GM13977 (cell line): ENCODE measurements around the gene MAPK10.
A peak's percentile ranks its signal among the peaks of the same experiment; 100 is the strongest.

ENCODE experiments used
- DNase-seq: peaks from one replicate; pipeline ENCODE4 v3.0.0; 2012; ENCODE audit warnings: low spot score
- CTCF ChIP-seq: IDR thresholded peaks from 2 replicates; pipeline ENCODE4 v1.5.1; 2012; ENCODE audit warnings: mild to moderate bottlenecking, control low read depth; ENCODE audit not compliant: insufficient read depth; ENCODE audit errors: extremely low read depth, missing control alignments
- in situ Hi-C: fragments of 300-500 bp; cut with MboI; formaldehyde crosslinking; loops from one replicate; pipeline ENCODE4 v1.12.0; 2022; ENCODE audit warnings: low sequenced_read_pairs, low pct_unique_long_range_greater_than_20kb, mixed read lengths, inconsistent platforms; ENCODE audit not compliant: unreplicated experiment

Gene MAPK10

GRCh38 chr4:86043755-86044592 lies 315.9 kb downstream of the MAPK10 start:
- in situ Hi-C loops: no loop called here
- peak; percentile 73 for TF ChIP-seq CTCF
- no peak for DNase-seq

GRCh38 chr4:86038037-86038436 lies 321.8 kb downstream of the MAPK10 start:
- no peak for DNase-seq
- in situ Hi-C loops: no loop called here
- TF ChIP-seq CTCF: no peak

- no peak for DNase-seq
- TF ChIP-seq CTCF: no peak
- in situ Hi-C loops: no loop called here
Observed at GRCh38 chr4:86036736-86037135, 323.1 kb downstream of the MAPK10 start.

- no peak for TF ChIP-seq CTCF
- in situ Hi-C loops: no loop called here
- no peak for DNase-seq
Observed at GRCh38 chr4:86035688-86036087, 324.2 kb downstream of the MAPK10 start.

GRCh38 chr4:86034616-86035015 lies 325.2 kb downstream of the MAPK10 start:
- in situ Hi-C loops: no loop called here
- DNase-seq: no peak
- no peak for TF ChIP-seq CTCF

- in situ Hi-C loops: no loop called here
- TF ChIP-seq CTCF: no peak
- DNase-seq: no peak
Observed at GRCh38 chr4:86033171-86033570, 326.7 kb downstream of the MAPK10 start.
